GM19043 (cell line): ENCODE results near the gene RASGRP1.
"Not testable (repeated sequence)": the region's sequence is repeated elsewhere in the genome, so short reads cannot be mapped to it uniquely, and the experiment has no call there.

Experiments
- ATAC-seq: cut with Tn5 transposase; IDR thresholded peaks from one replicate; pipeline ENCODE4 v1.9.1; 2021; ENCODE audit warnings: low read depth; ENCODE audit not compliant: unreplicated experiment

The RASGRP1 gene

DNA sequence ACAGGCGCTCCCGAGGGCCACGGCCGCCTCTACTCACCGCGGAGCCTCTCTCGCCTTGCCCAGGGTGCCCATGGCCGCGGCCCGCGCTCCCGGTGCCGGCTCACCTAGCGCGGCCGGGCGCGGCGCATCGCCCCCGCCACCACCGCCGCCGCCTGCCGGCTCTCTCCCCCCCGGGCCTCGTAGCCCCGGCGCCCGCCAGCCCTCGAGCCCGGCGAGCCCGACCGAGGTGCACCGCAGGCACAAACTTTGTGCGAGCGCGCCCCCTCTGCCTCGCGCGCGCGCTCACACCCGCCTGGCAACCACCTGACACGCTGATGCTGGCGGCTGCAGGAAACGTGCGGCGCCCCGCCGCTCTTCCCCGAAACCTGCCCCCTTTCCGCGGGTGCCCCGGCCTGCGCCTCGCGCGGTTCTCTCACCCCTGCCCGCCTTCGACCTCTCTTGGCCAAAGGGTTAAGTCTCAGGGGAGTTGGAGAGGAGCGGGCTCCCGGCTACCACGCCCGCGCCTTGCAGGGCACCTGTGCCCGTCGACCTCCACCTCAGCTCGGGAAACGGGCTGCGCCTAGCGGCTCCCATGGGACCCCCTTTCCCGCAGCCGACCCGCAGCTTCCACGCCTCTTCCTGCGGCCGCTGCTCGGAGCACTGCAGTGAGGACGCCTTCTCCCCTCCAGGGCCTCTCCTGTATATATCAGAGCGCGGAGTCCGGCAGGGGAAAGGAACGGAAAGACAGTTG, at the start of gene RASGRP1:
TSS of gene RASGRP1 (minus strand) at position 258 of the 730 bp plus-strand sequence. CDS start at position 72, 186 bp downstream.
- peak; percentile 55 for ATAC-seq

DNA sequence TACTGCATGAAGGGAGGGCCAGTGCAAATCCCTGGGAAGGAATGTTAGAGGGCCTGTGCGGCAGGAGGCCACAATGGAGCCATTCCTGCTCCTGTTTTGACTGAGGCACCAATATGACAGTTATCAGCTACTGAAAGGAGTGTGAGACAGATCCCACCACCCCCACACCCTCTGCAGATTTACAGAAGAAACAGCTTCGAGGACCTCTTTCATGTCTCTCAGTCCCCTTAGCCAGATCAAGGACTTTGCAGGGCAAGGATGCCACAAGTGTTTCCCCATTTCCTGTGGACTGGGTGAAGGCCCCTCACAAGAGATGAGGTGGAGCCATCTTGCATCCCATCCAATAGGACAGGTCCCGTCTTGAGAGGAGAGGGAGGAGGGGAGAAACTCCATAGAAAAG, 48.5 kb upstream of the RASGRP1 start:
- ATAC-seq, result no peak

DNA sequence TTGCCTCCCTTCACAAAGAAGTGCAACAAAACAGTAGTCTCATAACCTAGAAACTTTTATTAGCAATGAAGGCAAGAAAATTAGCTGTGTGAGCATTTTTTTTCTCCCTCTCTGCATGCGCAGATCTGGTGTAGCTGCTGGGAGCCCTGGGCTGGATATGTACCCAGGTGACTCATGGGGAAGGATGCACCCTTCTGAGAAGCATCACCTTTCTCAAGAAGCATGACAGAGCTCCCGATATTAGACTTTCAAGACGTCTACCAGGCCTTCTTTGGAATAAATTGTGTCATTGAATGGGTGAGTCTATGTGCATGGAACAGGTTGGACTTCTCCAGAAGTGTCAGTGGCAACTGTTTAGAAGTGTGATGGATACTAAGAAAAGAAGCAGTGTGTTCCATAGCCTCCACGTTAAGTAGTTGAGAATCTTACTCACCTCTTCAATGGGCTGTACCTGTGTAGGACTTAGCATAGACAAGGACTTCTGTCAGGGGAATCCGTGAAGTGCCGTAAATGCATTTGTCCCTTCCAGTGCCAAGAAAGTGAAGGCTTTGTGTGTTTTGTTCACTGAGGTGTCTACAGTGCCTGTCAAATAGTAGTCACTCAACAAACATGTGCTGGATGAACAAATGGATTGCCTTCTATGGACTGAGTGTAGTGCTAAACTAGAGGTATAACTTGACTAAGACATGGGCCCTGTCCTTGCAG, 47.7 kb upstream of the RASGRP1 start:
- ATAC-seq, result no peak

DNA sequence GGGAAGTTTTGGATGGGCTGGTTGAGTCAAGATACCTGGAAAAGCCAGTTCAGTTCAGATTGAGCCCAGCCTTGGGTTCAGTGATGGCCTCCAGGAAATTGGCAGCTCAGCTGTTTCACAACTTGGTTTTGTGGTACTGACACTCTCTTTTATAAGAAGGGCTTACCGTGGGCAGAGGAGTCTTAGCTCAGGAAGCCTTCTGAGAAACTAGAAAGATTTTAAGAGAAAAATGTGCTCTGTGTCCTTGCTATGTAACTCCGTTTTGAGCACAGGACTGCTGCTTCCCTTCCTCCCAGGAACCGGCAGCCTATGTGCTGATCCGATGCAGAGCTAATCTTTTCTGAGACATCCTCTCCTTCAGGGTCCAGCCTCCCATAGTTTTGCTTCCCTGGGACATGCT, 46.6 kb upstream of the RASGRP1 start:
- ATAC-seq, result no peak

DNA sequence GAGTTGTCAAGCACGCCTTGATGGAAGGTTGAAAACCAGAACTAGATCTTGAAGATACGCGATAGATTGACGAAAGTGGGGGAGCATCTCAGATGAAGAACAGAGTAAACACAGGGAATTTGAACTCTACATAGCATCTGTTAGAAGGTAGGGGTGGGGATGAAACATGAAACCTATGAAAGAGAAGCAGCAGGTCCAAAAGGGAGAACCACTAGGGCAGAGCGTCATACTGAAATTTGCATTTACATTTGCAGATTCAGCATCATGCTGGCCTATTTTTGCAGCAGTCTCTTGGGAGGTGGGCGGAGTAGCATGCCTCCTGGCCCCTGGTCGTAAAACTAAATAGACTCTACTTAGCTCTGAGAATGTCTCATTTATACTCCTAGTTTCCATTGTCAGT, 46.1 kb upstream of the RASGRP1 start:
- ATAC-seq, result no peak

DNA sequence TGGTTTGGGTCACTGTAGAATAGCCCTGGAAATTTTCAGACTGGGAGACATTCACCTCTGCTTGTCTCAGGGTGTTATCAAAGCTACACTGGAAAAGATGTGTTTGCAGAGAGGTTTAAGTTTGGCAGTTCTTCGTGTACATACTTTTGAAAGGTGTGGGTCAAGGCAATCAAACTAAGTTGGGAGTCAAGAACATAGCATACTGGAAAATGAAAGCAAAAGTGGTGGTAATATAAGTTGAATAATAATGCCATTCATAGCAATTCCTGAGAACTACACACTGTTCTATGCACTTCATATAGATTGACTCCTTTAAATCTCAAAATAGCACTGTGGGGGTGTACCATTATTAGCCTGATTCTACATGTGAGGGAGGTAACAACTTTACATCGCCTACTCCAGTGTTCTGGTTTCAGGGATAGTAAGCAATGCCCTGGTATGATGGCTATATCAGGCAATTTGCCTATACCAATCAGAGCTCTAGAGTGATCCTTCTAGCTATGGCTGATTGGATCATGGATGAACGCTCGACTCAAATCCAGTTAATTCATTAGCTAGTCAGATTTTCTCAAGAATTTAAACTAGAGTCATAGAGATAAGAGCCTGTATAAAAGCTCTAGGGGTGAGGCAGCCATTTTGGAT, 44.6 kb upstream of the RASGRP1 start:
- no peak for ATAC-seq

DNA sequence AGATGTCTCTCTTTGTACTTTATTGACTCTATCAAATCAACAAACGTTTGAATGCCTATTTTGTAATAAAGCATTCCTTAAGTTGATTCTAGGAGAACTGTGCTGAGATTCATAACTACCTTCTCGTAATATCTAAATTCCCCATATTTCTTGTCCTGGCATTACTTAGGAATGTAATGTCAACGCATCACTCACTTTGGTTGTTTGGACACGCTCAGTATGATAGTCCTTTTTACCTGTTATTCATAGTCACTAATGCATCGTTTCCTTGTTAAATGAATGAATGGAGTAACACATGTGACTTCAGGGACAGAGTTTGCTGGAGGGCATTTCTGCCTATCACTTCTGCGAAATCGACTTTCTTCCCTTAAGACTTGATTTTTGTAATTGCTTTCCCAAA, 44.1 kb upstream of the RASGRP1 start:
- no peak for ATAC-seq

DNA sequence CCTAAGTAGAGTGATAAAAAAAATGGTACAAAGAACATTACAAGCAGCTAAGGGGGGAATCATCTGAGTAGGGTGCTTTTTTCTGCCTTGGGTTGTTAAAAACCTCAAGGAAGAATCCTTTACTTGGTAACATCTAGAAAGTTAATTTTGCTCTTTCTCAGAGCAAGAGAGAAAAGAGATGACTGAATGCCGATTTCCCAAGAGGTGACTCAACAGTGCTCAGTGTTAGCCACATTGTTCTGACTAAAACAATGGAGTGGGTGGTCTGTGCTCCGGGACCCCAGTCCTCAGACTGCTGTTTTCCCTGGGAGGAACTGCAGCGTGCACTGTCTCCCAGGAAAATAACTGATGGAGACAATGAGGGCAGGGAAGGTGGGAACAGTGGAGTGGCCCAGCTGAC, 41.1 kb upstream of the RASGRP1 start:
- ATAC-seq, result no peak

DNA sequence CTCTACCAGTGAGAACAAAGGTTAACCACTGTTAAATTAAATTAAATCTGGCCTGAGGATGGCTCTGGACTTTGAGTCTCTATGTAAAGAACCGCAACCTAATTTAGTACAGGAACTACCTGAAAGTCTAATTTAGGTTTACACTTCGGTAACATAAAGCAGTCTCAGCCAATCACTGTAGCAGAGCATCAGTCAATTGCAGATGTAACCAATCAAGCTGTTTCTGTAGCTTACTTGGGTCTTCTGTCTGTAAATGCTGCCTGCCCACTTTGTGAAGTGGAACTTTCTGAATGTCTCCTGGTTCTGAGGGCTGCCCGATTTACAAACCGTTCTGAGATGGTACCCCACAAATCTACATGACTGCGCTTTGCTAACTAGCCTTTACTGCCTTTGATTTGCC, 39.1 kb upstream of the RASGRP1 start:
- ATAC-seq, result no peak

DNA sequence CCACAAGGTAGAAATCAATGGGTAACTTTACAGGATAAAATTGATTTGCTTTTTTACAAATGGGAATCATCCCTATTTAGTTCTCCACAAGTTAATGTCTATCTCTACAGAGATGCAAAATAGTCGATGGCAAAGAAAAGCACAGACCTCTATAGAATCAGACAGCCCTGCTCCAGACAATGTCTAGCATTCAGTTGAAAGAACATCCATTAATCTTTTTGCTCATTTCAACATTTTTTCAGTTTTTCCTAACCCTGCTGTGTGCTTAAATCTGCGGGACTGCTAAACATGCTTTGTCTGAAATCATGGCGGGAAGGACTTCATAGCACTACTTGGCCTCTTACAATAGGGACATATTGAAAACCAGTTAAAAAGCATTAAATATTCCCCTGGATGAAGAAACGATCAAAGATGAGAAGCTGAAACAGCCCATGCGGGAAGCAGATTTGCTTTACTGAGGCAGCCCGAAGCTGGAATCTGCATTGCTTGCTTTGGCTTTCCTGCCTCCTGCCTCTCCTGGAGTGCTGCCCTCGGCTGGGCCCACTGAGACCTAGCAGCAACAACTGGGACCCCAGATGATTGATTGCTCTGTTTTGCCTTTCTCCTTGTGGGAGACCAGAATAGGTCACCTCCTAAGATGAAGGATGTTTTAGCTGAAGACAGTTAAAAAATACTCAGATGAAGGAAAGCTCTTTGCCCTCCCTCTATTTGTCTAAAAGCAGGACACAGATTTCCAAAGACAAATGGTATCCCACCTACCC, 38.5 kb upstream of the RASGRP1 start:
- no peak for ATAC-seq

DNA sequence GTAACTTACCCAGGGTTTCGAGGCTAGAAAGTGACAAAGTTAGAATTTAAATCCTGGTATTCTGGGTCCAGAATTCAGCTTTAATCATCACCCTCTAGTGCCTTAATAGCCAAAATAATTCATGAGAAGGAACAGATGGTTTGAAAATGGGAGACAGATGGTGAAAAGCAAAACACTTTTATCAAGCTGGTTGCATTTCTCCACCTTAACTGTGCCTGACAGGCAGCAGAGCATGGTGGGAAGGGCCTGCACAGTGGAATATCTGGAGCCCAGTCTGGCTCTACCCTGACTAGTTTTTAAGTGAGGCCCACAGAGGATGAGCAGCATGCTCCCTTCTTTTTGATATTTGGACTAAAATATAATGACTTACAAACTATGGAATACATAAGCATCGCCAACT, 35.6 kb upstream of the RASGRP1 start:
- ATAC-seq, result no peak

DNA sequence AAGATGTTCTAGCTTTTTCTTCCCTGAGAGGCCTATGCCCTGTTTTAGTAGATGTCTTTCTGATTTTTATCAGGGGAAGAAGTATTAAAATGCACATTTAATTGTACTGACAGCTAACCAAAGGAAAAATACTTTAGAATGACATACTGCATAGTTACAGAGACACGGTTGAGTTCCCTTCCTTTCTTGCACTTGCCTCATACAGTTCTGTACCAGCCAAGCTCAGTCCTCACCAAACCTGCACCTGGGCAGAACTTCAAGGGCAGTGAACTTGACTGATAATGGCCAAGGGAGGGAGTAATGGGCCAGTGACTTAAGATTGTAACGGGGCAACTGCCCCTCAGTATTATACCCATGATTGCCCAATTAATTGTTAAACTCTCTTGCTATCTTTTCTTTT, 34.1 kb upstream of the RASGRP1 start:
- no peak for ATAC-seq

DNA sequence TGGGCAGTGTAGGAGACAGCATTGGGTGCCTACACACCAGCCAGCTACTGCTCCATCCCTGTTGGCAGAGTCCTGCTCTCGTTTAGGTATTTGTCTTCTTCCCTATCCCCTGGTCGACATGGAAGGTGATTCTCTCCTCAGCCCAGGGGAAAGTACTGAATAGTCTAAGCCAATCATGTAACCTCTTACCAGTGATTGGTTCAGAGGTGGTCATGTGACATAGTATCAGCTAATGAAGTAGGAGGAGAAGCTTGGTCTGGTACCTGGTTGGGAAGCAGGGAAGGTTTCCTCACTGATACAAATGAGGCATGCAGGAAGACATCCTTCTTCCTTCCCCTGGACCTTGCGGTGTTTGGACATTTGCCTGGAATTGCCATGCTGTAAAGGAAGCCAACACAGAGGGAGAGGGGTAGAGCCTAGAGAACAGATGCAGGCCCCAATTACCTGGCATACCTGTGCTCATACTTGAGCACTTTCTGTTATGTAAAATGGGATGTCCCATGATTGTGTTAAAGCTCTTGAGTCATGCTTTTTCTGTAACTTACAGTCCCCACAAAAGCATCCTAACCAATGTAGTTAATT, 32.7 kb upstream of the RASGRP1 start:
- ATAC-seq, result no peak

DNA sequence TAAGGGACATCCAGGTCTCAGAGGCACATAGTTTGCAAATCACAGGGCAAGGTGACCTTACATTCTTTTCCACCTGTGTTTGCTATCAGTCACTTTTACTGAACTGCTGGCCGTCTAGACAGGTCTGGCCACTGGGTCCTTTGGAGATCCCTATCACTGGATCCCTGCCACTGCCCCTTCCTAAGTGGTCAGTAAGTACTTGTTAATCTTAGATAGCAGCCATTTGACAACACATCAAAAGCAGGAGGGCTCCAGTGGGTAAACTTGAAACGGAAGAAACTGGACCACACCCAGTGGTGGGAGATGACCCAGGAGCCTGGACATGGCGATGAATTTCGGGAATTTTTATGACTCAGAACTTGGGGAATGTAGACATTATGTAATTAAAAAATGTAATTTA, 28.9 kb upstream of the RASGRP1 start:
- ATAC-seq, result no peak

DNA sequence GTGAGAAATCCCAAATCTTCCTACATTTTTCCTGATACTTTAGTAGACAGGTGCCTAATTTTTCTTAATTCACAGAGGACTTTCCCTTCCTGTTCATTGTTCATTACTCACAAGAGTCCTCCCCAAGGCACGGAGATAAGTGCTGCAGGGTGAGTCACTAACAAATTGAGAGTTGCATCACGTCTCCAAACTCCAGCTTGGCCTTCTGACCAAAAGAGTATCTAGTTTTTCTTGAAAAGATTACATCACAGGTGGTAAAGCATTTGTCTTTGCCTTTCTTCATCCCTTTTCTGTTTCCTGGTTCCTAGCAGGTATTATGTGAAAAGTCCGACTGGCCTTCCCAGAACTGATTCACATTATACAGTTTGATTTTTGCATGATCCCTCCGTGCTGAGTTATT, 24.9 kb upstream of the RASGRP1 start:
- no peak for ATAC-seq

DNA sequence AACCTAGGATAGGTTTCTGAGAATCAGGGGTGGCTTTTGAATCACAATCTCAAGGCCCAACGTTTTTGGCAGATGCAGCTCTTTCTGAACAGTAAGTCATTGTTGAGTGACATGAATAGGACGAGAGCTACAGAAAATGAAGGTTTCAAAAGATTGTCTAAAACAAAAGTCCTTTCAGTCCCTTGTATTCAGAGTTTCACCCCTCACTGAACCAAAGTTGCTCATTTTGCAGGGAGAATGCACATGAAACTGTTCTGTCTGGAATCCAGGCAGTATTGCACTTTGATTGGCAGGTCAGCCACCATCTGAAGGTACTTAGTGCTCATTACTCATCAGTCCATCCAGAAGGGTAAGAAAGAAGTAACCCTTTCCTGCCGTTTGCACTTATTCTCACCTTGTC, 24.1 kb upstream of the RASGRP1 start:
- ATAC-seq, result no peak

DNA sequence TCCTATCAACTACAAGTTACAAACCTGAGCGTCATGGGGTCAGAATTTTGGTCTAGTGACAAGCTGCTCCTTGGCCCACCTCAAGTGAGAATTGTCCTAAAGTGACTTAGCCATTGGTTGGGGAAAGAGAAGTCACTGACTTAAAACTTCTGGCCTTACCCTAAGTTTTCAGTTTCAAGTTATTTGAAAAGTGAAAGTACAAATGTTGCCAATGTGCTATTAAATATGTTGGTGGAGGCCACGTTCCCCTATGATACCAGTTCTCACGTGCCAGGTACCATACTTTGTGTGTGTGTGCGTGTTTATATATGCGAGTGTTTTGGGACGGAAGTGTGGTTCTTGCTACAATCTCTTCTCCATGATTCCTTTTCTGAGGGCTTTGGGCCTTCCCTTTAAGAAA, 22.6 kb upstream of the RASGRP1 start:
- ATAC-seq, result no peak

DNA sequence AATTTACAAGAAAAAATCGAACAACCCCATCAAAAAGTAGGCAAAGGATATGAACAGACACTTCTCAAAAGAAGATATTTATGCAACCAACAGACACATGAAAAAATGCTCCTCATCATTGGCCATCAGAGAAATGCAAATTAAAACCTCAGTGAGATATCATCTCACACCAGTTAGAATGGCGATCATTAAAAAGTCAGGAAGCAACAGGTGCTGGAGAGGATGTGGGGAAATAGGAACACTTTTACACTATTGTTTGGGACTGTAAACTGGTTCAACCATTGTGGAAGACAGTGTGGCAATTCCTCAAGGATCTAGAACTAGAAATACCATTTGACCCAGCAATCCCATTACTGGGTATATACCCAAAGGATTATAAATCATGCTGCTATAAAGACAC, 21.4 kb upstream of the RASGRP1 start:
- not testable (repeated sequence) for ATAC-seq

DNA sequence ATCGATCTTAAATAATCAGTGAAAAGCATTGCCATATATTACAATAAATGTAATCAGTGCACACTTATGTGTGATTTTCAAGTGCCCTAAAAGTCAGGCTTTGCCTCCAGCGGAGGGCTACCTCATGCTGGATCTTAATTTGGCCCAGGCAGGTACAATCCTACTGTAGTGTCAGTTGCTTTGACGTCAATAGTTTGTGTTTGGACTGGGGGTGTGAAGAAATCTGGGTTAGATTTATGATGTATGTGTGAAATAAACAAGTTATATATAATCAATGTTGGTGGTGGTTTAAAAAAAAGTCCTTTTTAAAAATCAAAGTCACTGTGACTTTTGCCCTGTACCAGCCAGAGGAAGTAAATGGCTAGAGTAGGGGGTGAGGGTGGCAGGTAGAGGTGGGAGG, 14.0 kb upstream of the RASGRP1 start:
- ATAC-seq, result no peak

DNA sequence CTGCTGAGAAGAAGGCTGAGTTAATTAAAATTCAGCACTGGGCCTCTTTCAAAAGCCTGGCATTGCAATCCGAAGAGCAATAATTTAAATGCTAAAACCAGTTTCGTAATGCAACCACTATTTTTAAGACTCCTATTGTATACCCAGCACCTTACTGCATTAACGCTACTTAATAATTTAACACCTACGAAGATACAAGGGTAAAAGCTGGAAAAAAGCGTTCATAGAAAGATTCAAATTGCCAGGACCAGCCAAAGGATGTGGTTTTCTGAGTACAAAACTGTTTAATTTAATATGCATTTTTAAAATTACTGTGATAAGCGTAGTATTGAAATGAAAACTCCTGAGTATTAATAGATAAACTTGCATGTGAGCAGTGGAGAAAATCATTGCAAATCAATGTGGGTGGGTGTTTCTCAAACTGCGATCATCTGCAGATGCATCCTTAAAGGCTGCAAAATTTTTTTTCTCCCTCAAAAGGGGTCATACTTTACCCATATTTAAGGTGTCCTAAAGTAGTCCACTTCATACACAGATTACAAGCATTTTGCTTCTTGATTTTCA, 12.9 kb upstream of the RASGRP1 start:
- ATAC-seq, result no peak
